HG03378 (cell line): ENCODE results near the gene HMCN2.
"Not testable (repeated sequence)": the region's sequence is repeated elsewhere in the genome, so short reads cannot be mapped to it uniquely, and the experiment has no call there.

Experiments used
- ATAC-seq: cut with Tn5 transposase; IDR thresholded peaks from one replicate; pipeline ENCODE4 v1.9.1; 2021; ENCODE audit warnings: mild to moderate bottlenecking, moderate library complexity; ENCODE audit not compliant: unreplicated experiment

The HMCN2 gene

GRCh38 chr9:130382636-130383349, 117.2 kb downstream of the HMCN2 start:
- ATAC-seq = no peak

GRCh38 chr9:130383350-130383715, 117.8 kb downstream of the HMCN2 start:
- no peak for ATAC-seq

DNA sequence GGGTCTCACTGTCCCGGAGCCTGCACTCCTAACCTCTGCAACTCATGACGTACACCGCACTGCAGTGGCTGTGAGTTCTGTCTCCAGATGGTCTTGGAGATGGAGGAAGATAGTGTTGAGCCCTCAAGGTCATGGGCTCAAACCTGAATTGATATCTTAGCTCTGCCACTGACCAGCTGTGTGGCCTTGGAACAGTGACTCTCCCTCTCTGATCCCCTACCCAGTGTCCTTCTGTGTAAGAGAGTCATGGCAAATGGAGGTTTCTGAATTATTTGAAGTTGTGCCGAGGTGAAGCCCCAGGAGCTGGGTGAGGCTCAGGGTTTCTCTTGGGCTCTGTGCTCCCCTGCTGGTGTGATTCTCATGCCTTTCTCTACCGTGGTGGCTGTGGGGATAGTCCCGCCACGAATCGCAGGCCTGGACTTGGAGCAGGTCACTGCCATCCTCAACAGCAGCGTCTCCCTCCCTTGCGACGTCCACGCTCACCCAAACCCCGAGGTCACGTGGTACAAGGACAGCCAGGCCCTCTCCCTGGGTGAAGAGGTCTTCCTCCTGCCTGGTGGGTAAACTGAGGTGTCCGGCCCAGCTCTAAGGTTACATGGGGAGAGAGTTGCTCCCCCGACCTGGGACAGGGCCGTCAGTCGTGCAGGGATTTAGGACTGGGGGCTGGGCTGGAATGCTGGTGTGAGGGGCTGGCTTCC, 118.6 kb downstream of the HMCN2 start:
- no peak for ATAC-seq

- ATAC-seq = no peak
Measured at GRCh38 chr9:130385257-130385656, 119.7 kb downstream of the HMCN2 start.

DNA sequence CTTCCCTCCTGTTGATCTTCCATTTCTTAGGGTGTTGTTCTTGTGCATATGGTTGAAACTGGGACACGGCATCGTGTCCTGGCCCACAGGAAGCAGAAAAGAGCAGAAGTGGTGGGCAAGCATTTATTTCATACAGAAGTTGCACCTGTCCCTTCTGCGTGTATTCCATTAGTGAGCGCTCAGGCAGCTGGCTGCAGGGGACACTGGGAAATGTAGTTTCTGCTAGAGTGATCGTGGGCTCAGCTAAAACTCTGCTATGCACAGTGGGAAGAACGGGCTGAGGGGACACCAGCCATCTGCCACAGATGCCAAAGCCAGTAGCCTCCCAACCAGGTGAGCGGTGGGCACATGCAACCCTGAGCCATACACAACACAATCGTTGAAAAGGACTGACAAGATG, 121.8 kb downstream of the HMCN2 start:
- no peak for ATAC-seq

DNA sequence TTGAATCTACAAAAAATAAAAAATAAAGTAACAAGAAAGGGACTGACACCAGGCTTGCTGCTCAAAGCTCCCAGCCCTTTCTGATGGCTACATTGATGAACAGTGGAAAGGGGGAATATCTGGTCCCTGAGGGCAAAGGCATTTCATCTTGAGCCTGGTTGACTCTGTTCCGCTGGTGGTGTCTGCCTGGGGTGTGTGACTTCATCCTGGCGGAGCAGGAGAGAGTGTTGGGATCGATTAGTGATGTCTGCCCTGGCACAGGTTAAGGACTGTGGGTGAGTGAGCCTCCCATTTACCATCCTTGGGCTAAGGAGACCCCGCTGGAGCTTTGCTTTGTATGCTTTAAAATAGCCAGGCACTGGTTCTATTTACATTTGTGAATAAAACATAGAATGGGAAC, 122.3 kb downstream of the HMCN2 start:
- no peak for ATAC-seq

- no peak for ATAC-seq
Measured at GRCh38 chr9:130390390-130390789, 124.8 kb downstream of the HMCN2 start.

DNA sequence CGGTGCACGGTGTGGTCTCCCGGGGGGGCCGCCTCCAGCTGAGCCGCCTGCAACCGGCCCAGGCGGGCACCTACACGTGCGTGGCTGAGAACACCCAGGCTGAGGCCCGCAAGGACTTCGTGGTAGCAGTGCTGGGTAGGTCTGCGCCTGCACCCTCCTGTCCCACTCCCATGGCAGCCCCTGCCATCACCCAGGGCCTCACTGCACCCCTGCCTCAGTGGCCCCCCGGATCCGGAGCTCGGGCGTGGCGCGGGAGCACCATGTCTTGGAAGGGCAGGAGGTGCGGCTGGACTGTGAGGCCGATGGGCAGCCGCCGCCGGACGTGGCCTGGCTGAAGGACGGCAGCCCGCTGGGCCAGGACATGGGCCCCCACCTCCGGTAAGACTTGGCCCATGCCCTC, 125.4 kb downstream of the HMCN2 start:
- no peak for ATAC-seq

DNA sequence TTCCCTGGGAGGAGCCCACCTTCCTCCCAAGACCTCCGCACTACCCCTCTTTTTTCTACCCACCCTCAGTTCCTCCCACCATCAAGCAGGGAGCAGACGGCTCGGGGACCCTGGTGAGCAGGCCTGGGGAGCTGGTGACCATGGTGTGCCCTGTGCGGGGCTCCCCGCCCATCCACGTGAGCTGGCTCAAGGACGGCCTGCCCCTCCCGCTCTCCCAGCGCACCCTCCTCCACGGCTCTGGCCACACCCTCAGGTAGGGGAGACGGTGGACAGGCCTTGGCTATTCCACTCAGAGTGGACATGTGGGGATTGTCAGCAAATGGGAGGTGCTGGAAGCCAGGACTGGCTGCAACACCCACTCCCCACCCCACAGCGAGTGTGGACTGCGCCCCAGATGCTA, 126.3 kb downstream of the HMCN2 start:
- no peak for ATAC-seq

- no peak for ATAC-seq
Measured at GRCh38 chr9:130393681-130394071, 128.1 kb downstream of the HMCN2 start.

GRCh38 chr9:130394320-130394719, 128.8 kb downstream of the HMCN2 start:
- ATAC-seq = no peak

DNA sequence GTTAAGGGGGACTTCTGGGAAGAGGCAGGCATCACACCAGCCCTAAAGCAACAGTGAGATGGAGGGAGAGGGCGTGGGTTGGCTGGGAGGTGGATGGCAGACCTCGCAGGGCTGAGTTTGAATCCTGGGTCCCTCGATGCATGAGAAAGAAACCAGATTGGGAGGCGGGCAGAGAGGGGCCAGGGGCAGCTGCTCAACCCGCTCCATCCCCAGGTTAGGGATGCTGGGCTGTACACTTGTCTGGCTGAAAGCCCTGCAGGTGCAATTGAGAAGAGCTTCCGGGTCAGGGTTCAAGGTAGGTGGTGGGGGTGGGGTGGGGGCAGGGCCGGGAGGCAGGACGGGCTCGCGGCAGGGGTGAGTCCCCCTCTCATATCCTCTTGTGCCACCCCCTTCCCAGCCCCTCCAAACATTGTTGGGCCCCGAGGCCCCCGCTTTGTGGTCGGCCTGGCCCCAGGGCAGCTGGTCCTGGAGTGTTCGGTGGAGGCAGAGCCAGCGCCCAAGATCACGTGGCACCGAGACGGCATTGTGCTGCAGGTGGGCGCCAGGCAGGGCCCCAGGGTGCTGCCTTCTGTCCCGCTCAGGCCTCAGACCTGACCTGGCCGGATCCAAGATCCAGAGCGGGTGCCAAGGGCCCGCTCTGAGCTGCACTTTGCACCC, 129.4 kb downstream of the HMCN2 start:
- ATAC-seq = no peak

DNA sequence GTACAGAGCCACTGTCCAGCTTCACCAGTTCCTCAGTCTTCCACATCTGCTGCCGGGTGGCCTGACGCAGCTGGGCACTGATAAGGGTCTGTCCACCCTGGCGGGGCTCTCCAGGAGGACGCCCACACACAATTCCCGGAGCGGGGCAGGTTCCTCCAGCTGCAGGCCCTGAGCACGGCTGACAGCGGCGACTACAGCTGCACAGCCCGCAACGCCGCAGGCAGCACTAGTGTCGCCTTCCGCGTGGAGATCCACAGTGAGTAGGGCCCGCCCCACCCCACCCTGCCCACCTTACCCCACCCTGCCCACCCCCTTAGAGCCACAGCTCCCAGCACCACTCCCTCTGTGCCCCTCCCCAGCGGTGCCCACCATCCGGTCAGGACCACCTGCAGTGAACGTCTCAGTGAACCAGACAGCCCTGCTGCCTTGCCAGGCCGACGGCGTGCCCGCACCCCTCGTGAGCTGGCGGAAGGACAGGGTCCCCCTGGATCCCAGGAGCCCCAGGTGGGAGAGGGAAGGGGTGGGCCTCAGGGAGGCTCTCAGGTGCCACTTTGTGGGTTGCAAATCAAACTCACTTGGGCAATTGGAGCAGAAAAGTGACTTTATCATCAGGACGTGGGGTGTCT, 130.4 kb downstream of the HMCN2 start:
- no peak for ATAC-seq

- ATAC-seq = no peak
Measured at GRCh38 chr9:130396581-130396980, 131.0 kb downstream of the HMCN2 start.

DNA sequence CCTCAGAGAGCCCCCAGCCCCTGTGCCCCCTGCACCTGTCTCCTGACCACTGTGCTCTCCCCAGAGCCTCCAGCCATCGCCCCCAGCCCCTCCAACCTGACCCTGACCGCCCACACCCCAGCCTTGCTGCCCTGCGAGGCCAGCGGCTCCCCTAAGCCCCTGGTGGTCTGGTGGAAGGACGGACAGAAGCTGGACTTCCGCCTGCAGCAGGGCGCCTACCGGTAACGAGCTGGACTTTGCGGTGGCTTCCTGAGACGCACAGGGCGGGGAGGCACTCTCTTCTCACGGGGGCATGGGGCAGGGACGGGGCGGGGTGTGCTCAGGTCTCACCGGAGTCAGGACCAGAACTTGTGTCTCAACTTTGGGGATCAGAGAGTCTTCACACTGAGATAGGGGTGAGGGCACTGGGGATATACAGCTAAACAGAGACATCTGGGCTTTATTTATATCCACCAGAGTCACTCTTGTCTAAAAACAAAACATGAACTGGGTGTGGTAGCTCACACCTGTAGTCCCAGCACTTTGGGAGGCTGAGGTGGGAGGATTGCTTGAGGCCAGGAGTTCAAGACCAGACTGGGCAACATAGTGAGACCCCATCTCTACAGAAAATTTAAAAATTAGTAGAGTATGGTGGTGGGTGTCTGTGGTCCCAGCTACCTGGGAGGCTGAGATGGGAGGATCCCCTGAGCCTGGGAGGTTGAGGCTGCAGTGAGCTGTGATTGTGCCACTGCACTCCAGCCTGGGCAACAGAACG, 133.1 kb downstream of the HMCN2 start:
- no peak for ATAC-seq

DNA sequence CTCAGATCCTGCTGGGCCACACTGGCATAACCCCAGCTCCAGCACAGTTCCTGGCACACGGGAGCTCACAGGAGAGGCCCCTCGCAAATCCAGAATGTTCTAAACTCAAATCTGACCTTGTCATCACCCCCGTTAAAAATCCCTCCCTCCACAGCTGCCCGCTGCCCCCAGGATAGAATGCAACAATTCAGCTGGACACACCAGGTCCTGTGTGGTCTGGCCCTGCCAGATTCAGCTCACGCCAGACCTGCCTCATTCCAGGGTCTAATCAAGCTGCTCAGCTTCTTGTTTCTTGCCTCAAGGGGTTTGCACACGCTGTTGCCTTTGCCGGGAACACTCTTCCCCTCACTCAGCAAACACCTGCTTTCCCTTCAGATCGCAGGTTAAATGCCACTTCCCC, 134.2 kb downstream of the HMCN2 start:
- ATAC-seq = no peak

DNA sequence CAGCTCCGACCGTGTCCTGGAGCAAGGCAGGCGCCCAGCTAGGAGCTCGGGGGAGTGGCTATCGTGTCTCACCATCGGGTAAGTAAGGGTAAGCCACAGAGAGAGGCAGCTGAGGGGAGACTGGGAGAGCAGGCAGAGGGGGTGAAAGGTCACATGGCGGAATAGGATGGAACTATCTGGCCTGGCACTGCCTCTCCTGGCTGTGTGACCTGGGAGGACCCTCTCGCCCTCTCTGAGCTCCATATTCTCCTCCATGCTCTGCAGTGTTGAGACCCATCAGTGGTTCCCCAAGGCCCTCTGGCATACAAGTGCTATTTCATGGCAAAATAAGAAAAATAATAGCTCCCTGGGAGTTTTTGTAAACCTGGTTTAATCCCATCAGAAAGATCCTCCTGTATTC, 135.3 kb downstream of the HMCN2 start:
- ATAC-seq = no peak

GRCh38 chr9:130401742-130402141, 136.2 kb downstream of the HMCN2 start:
- not testable (repeated sequence) for ATAC-seq

- no peak for ATAC-seq
Measured at GRCh38 chr9:130402243-130402642, 136.7 kb downstream of the HMCN2 start.

DNA sequence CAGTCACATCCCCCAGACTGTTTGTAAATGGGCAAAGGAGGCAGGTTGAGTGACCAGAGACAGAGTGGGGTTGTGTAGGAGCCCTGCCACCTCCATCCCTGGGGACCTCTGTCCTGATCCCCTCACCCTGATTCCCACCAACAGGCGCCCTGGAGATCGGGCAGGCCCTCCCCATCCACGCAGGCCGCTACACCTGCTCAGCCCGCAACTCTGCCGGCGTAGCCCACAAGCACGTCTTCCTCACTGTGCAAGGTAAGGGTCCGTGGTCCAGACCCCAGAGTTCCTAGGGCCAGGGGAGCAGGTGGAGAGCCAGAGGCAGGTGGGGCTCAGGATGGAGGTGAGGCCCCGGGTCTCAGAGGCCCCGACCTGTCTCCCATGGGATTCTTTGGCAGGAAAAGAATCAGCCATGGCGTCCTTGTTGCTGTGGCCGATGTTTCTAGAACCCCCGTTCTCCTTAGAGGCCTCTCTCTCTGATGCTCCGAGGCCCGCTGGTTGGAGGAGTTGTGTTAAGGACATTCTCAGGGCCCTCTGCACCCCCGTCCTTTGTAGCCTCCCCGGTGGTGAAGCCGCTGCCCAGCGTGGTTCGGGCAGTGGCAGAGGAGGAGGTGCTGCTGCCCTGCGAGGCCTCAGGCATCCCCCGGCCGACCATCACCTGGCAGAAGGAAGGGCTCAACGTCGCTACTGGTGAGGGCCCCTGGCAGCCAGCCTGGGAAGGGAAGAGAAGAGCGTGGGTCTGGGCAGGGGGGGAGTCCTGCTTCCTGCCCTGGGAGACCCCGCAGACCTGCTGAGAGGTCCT, 137.3 kb downstream of the HMCN2 start:
- no peak for ATAC-seq
